Calu3 (cell line): ENCODE results near the gene THEM5. TPM values are rescaled to one million over a fixed set of nuclear protein-coding genes. Genes with fewer than 3 reads are reported as not detected.

Source experiments
- BruUV-seq: library from RNA; stranded (reverse); fragments of 400-500 nt; replicated peaks from 2 replicates; lab custom pipeline; 2021; lab: Mats Ljungman, UMichigan
- CTCF ChIA-PET: fragments of 300-600 bp; sonication (Branson Sonifier 250); formaldehyde crosslinking; loops from one replicate; lab custom pipeline; 2022; ENCODE audit warnings: antibody characterized with exemption; lab: Charles Lee
- DNase-seq: peaks from one replicate; pipeline ENCODE4 v3.0.0; 2022
- H3K27ac Mint-ChIP-seq: one replicate; pipeline ENCODE4 v1.8.0; 2022; ENCODE audit warnings: mixed read lengths; ENCODE audit not compliant: unreplicated experiment
- H3K27me3 Mint-ChIP-seq: one replicate; pipeline ENCODE4 v1.8.0; 2022; ENCODE audit warnings: mixed read lengths; ENCODE audit not compliant: unreplicated experiment
- H3K36me3 Mint-ChIP-seq: one replicate; pipeline ENCODE4 v1.8.0; 2022; ENCODE audit warnings: mild to moderate bottlenecking, moderate library complexity, mixed read lengths; ENCODE audit not compliant: insufficient read depth, unreplicated experiment
- H3K4me1 Mint-ChIP-seq: one replicate; pipeline ENCODE4 v1.8.0; 2022; ENCODE audit warnings: mild to moderate bottlenecking, low read depth, mixed read lengths; ENCODE audit not compliant: unreplicated experiment
- H3K4me3 Mint-ChIP-seq: one replicate; pipeline ENCODE4 v1.8.0; 2022; ENCODE audit warnings: mild to moderate bottlenecking, low read depth, moderate library complexity, mixed read lengths; ENCODE audit not compliant: unreplicated experiment
- H3K9me3 Mint-ChIP-seq: one replicate; pipeline ENCODE4 v1.8.0; 2022; ENCODE audit warnings: low read depth, mixed read lengths; ENCODE audit not compliant: unreplicated experiment
- CTCF ChIP-seq: fragments of 200-600 bp; IDR thresholded peaks from one replicate; pipeline ENCODE4 v1.8.0; 2022; ENCODE audit warnings: antibody characterized with exemption; ENCODE audit not compliant: unreplicated experiment
- intact Hi-C: fragments of 100-400 bp; cut with micrococcal nuclease; formaldehyde crosslinking; loops from one replicate; pipeline ENCODE4 v1.10.0; 2022; ENCODE audit not compliant: unreplicated experiment
- total RNA-seq: library from RNA; stranded (reverse); gene quantifications from 2 replicates; pipeline ENCODE4 v1.2.3, GENCODE V29; 2022

THEM5 gene
- total RNA-seq, 1 experiment from 2014 or later = not detected

DNA sequence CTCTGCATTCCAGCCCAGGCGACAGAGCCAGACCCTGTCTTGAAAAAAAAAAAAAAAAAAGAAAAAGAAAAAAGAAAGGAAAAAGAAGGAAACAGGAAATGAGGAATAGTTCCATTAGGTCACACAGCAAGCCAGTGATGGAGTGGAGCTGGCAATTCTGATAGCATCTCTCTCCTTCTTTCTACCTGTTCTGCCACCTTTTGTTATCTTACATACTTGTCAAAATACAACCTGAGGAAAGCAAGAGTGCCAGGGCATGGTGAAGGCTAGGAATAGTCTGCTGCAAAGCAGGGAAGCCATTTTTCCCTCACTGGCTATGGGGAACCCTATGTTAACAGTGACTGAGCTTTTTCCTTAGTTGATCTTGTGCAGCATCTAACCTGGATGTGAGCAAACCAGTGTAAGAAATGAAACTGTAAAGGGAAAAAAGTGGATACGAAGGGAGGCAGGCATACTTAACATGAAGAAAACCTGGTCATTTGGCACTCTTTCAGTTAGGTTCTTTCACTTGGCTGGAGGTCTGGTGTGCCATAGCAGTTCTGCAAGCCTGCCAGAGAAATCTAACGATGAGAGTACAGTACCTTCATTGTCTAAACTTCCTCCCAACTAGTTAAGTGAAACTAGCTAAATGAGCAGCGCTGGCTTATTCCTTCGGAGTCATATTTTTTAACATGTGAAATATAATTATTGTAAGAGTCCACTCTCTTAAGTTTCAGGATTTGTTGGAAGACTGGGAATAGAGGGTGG lies 17.9 kb upstream of the THEM5 start:
- H3K4me3 Mint-ChIP-seq = no peak overlapping the region
- no peaks in the 10 kb centered on the region for H3K36me3 Mint-ChIP-seq
- no peaks in the 10 kb centered on the region for H3K27me3 Mint-ChIP-seq
- H3K9me3 Mint-ChIP-seq = no peaks in the 10 kb centered on the region
- intact Hi-C loops = no loop called here
- H3K27ac Mint-ChIP-seq = no peak overlapping the region
- DNase-seq = no peak
- no TSS peak for BruUV-seq
- peaks cover 11% of the 10 kb centered on the region for H3K4me1 Mint-ChIP-seq
- CTCF ChIA-PET = interaction anchor here (0.6 to 1.1 kb wide), 4 partner anchors 11 to 133 kb away, joined by 3 to 6 read pairs (median 4); no protein-coding TSS in a partner anchor
- no peak for TF ChIP-seq CTCF

- no TSS peak for BruUV-seq
- intact Hi-C loops = no loop called here
- DNase-seq = no peak
Observed at GRCh38 chr1:151868486-151868885, 15.0 kb upstream of the THEM5 start.

DNA sequence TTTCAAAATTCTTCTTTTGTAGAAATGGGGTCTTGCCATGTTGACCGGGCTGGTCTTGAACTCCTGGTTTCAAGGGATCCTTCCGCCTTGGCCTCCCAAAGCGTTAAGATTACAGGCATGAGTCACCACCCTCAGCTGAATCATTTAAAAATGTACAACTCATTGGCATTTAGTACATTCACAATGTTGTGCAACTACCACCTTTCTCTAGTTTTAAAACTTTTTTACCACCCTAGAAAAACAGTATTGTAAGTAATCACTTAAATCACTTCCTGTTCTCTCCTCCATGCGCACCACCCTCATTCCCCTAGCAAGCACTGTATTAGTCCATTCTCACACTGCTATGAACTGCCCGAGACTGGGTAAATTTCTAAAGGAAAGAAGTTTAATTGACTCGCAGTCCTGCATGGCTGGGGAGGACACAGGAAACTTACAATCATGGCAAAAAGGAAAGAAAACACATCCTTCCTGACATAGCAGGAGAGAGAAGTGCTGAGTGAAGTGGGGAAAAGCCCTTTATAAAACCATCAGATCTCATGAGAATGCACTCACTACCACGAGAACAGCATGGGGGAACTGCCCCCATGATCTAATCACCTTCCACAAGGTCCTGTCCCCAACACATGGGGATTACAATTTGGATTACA lies 14.4 kb upstream of the THEM5 start:
- H3K4me3 Mint-ChIP-seq = no peak overlapping the region
- intact Hi-C loops = no loop called here
- peaks cover 11% of the 10 kb centered on the region for H3K4me1 Mint-ChIP-seq
- TF ChIP-seq CTCF = no peak
- CTCF ChIA-PET = no interaction called here
- DNase-seq = no peak
- BruUV-seq = no TSS peak
- no peaks in the 10 kb centered on the region for H3K36me3 Mint-ChIP-seq
- no peak overlapping the region for H3K27ac Mint-ChIP-seq
- H3K9me3 Mint-ChIP-seq = no peaks in the 10 kb centered on the region
- no peaks in the 10 kb centered on the region for H3K27me3 Mint-ChIP-seq

More at GRCh38 chr1:151868486-151868885, 15.0 kb upstream of the THEM5 start:
- Mint-ChIP-seq H3K9me3 (no peaks in the 10 kb centered on the region), H3K4me1 (peaks cover 11% of the 10 kb centered on the region), H3K4me3 (no peak overlapping the region), H3K27ac (no peak overlapping the region), H3K36me3 (no peaks in the 10 kb centered on the region), H3K27me3 (no peaks in the 10 kb centered on the region)
- no peak for TF ChIP-seq CTCF
- CTCF ChIA-PET = no interaction called here

- TF ChIP-seq CTCF = no peak
- H3K9me3 Mint-ChIP-seq = no peaks in the 10 kb centered on the region
- no peaks in the 10 kb centered on the region for H3K36me3 Mint-ChIP-seq
- no peak overlapping the region for H3K27ac Mint-ChIP-seq
- no peak for DNase-seq
- intact Hi-C loops = no loop called here
- H3K27me3 Mint-ChIP-seq = no peaks in the 10 kb centered on the region
- no TSS peak for BruUV-seq
- H3K4me3 Mint-ChIP-seq = no peak overlapping the region
- CTCF ChIA-PET = no interaction called here
- peaks cover 11% of the 10 kb centered on the region for H3K4me1 Mint-ChIP-seq
Observed at GRCh38 chr1:151867321-151867720, 13.8 kb upstream of the THEM5 start.
